ENCODE measurements around the gene SDF4.

GRCh38 chr1:1259119-1259488, 27.3 kb upstream of the SDF4 start:
- TF ChIP-seq FOXM1 (IDR thresholded peaks at IDR 0.05; ENCODE audit: borderline replicate concordance): no peak
- no peak for TF ChIP-seq SP1 (IDR thresholded peaks at IDR 0.05)
- TF ChIP-seq FOXK2 (IDR thresholded peaks at IDR 0.05): no peak
- TF ChIP-seq TARDBP (IDR thresholded peaks at IDR 0.05): no peak
- no peak for TF ChIP-seq BHLHE40 (IDR thresholded peaks at IDR 0.05; ENCODE audit: borderline replicate concordance)
- TF ChIP-seq CTBP1 (IDR thresholded peaks at IDR 0.05; ENCODE audit: borderline replicate concordance): no peak
- no peak for TF ChIP-seq ZNF384 (IDR thresholded peaks at IDR 0.05)
- TF ChIP-seq HDGF (IDR thresholded peaks at IDR 0.05; ENCODE audit: borderline replicate concordance): no peak
- no peak for TF ChIP-seq SUZ12 (IDR thresholded peaks at IDR 0.05)
